AG04450 (cell line): ENCODE results near the gene IMP3. TPM values are rescaled to one million over a fixed set of nuclear protein-coding genes. Genes with fewer than 3 reads are reported as not detected.
"Not testable (repeated sequence)": the region's sequence is repeated elsewhere in the genome, so short reads cannot be mapped to it uniquely, and the experiment has no call there.

Experiments
- CTCF ChIA-PET: fragments of 300-600, 350-600 bp; formaldehyde crosslinking; extraction: SDS; loops from one replicate; lab custom pipeline; 2022; ENCODE audit warnings: antibody characterized with exemption, inconsistent platforms; lab: Charles Lee
- POLR2A ChIA-PET: fragments of 350-600 bp; formaldehyde crosslinking; extraction: SDS; loops from one replicate; lab custom pipeline; 2021; ENCODE audit warnings: antibody characterized with exemption, inconsistent platforms; lab: Yijun Ruan, JAX
- DNase-seq: peaks from one replicate; pipeline ENCODE4 v3.0.0-alpha.2; 2011; ENCODE audit warnings: low read depth, low spot score
- H3K27ac ChIP-seq: one replicate; pipeline ENCODE4 v1.5.1; 2012; ENCODE audit warnings: low read depth, low read length, control low read depth
- H3K27me3 ChIP-seq: one replicate; pipeline ENCODE4 v1.6.0; 2012; ENCODE audit warnings: low read length; ENCODE audit not compliant: control insufficient read depth, insufficient read depth
- H3K4me3 ChIP-seq: 2 replicates; pipeline ENCODE4 v1.5.1; 2011; ENCODE audit warnings: mild to moderate bottlenecking, low read depth, low read length, control low read depth
- H3K9me3 ChIP-seq: 2 replicates; pipeline ENCODE4 v1.5.1; 2012; ENCODE audit warnings: low read length; ENCODE audit not compliant: control insufficient read depth, insufficient read depth
- CTCF ChIP-seq: IDR thresholded peaks from 2 replicates; pipeline ENCODE4 v1.5.1; 2011; ENCODE audit warnings: low read depth, low read length, control low read depth, inconsistent platforms
- polyA plus RNA-seq: library from polyadenylated mRNA; depleted of rRNA; stranded (reverse); fragments of >200 nt; gene quantifications from 2 replicates; pipeline ENCODE4 v1.2.3, GENCODE V29; 2011

Gene IMP3
- polyA plus RNA-seq, 1 experiment: 42.3 TPM

GRCh38 chr15:75639191-75639708, 774 bp downstream of the IMP3 start:
- Histone ChIP-seq H3K9me3 (peaks cover 3% of the 10 kb centered on the region; the same call in 1 of the 2 replicates), H3K27me3 (no peaks in the 10 kb centered on the region), H3K27ac (peak overlapping the region; percentile 68), H3K4me3 (peak overlapping the region; percentile 98)
- DNase-seq: no peak
- no peak for TF ChIP-seq CTCF
- ChIA-PET POLR2A (interaction anchor here (1.0 to 3.5 kb wide), 9 partner anchors 14 to 204 kb away, joined by 3 to 26 read pairs (median 5); partner anchors contain the start of genes SIN3A, SNUPN and UBE2Q2), CTCF (interaction anchor here (0.8 to 2.0 kb wide), 5 partner anchors 12 to 45 kb away, joined by 4 to 10 read pairs (median 5); no protein-coding TSS in a partner anchor)

- Histone ChIP-seq H3K9me3 (peaks cover 3% of the 10 kb centered on the region; the same call in 1 of the 2 replicates), H3K4me3 (peak overlapping the region; percentile 98), H3K27ac (no peak overlapping the region), H3K27me3 (no peaks in the 10 kb centered on the region)
- POLR2A ChIA-PET: interaction anchor here (1.1 to 3.5 kb wide), 4 partner anchors 10 to 36 kb away, joined by 4 to 28 read pairs (median 18); partner anchors contain the start of genes SNUPN and SNX33
- no peak for TF ChIP-seq CTCF
- CTCF ChIA-PET: interaction anchor here (0.8 to 2.0 kb wide), 14 partner anchors 8 to 192 kb away, joined by 3 to 12 read pairs (median 4); partner anchors contain the start of genes SNUPN and SNX33
- no peak for DNase-seq
Observed at GRCh38 chr15:75637245-75638009, 2.6 kb downstream of the IMP3 start.

- no peak overlapping the region for H3K4me3 ChIP-seq
- TF ChIP-seq CTCF: no peak
- H3K9me3 ChIP-seq: peaks cover 3% of the 10 kb centered on the region; the same call in 1 of the 2 replicates
- ChIA-PET CTCF (interaction anchor here (1.3 to 1.4 kb wide), 2 partner anchors 10 to 12 kb away, joined by 3 to 11 read pairs; partner anchors contain the start of genes SNUPN and SNX33), POLR2A (interaction anchor here (1.0 kb wide), 1 partner anchor 8 kb away, joined by 3 read pairs; no protein-coding TSS in a partner anchor)
- DNase-seq: no peak
- no peak overlapping the region for H3K27ac ChIP-seq
- no peaks in the 10 kb centered on the region for H3K27me3 ChIP-seq
Observed at GRCh38 chr15:75636026-75636425, 4.0 kb downstream of the IMP3 start.

GRCh38 chr15:75633922-75634321, 6.1 kb downstream of the IMP3 start:
- not testable (repeated sequence) for H3K9me3 ChIP-seq, H3K4me3 ChIP-seq, H3K27me3 ChIP-seq, H3K27ac ChIP-seq, DNase-seq
- ChIA-PET POLR2A (interaction anchor here (0.7 kb wide), 1 partner anchor 1753 kb away, joined by 8 read pairs; no protein-coding TSS in a partner anchor), CTCF (interaction anchor here (0.7 kb wide), 1 partner anchor 17 kb away, joined by 3 read pairs; no protein-coding TSS in a partner anchor)

GRCh38 chr15:75631935-75632334, 8.1 kb downstream of the IMP3 start:
- H3K27ac ChIP-seq: no peak overlapping the region
- no peak for TF ChIP-seq CTCF
- H3K27me3 ChIP-seq: no peaks in the 10 kb centered on the region
- ChIA-PET CTCF (no interaction called here), POLR2A (no interaction called here)
- no peaks in the 10 kb centered on the region for H3K9me3 ChIP-seq
- no peak overlapping the region for H3K4me3 ChIP-seq
- DNase-seq: no peak
